Nephron (organoid): ENCODE data around the gene TPRN.
A peak's percentile ranks its signal among the peaks of the same experiment; 100 is the strongest.

ENCODE experiments used
- H3K27ac Mint-ChIP-seq, 3 experiments: 2 replicates each; pipeline ENCODE4 v1.8.0; 2020; ENCODE audit warnings: mixed read lengths in 3 of 3, mild to moderate bottlenecking in 2 of 3, moderate library complexity in 1 of 3
- H3K27me3 Mint-ChIP-seq: 2 replicates; pipeline ENCODE4 v1.8.0; 2021; ENCODE audit warnings: low read depth, mild to moderate bottlenecking, moderate library complexity, mixed read lengths
- H3K36me3 Mint-ChIP-seq: 2 replicates; pipeline ENCODE4 v1.8.0; 2020; ENCODE audit warnings: low read depth, mixed read lengths
- H3K4me1 Mint-ChIP-seq: 2 replicates; pipeline ENCODE4 v1.8.0; 2020; ENCODE audit warnings: mixed read lengths
- H3K4me3 Mint-ChIP-seq, 3 experiments: 2 replicates each; pipeline ENCODE4 v1.8.0; 2020; ENCODE audit warnings: mild to moderate bottlenecking in 3 of 3, mixed read lengths in 3 of 3, moderate library complexity in 2 of 3
- H3K9me3 Mint-ChIP-seq: 2 replicates; pipeline ENCODE4 v1.8.0; 2020; ENCODE audit warnings: mixed read lengths
- CTCF ChIP-seq, 3 experiments: fragments of 200-600 bp; sonication (generic); IDR thresholded peaks; one replicate each; pipeline ENCODE4 v1.5.0; 2021; ENCODE audit warnings: antibody characterized with exemption in 3 of 3; ENCODE audit not compliant: unreplicated experiment in 3 of 3

The TPRN gene

DNA sequence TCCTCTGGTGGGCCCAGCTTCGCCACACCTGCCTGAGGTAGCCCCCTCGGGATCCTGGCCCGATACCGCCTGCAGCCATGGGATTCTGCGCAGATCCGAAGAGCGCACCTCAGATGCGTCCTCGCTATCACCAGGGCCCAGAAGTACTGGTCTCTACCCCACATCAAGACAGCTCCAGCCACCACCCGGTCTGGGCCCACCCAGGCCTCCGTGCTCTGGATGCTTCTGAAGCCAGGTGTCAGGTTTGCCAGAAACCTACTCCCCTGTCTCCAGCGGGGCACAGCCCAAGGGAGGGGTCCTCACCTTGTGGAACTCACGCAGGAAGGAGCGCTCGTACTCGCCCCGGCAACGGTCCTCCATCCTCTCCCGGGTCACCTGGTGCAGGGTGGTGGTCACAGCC is 14.6 kb downstream of the TPRN start:
- TF ChIP-seq CTCF (IDR thresholded peaks at IDR 0.05; ENCODE audit: unreplicated experiment in 3 of 3): no peak
- H3K4me3 Mint-ChIP-seq: peak overlapping the region; percentile 91 to 95 (median 94)
- H3K27me3 Mint-ChIP-seq: no peaks in the 10 kb centered on the region

DNA sequence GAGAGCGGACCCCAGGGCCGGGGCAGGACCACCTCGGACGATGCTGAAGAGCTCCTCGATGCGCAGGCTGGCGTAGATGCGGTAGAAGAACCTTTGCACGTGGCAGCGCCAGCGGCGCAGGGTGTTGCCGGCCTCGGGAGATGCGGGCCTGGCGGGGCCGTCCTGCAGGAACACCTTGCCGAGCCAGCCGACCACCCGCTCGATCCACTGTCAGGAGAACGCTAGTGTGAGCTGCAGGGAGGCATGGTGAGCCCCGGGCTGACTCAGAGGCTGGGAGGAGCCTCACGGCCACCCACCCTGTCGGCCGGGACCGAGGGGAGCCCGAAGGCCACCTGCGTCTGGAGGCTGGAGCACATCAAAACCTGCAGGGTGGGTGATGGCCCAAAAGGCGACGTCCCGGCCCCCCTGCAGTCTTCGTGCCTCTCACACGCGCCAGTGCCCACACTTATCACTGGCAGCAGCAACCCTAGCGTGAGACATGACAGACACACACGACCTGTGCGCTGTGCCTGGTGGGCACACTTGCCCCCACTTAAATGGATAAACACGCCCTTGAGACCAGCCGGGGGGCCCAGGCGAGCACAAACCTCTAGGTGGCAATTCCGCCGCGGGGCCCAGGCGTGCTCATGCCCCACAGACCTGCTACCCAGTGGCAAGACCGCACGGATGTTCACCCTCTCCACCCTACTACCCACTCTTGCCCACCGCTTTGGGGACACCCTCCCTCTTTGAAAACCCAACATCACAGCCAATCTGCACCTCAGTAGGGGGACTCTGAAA is 15.5 kb downstream of the TPRN start:
- Mint-ChIP-seq H3K27ac (no peak overlapping the region), H3K4me1 (peaks cover 24% of the 10 kb centered on the region), H3K4me3 (no peak overlapping the region), H3K27me3 (no peaks in the 10 kb centered on the region), H3K9me3 (no peaks in the 10 kb centered on the region), H3K36me3 (peaks cover 11% of the 10 kb centered on the region)
- no peak for TF ChIP-seq CTCF (IDR thresholded peaks at IDR 0.05; ENCODE audit: unreplicated experiment in 3 of 3)

More for the DNA sequence above, 14.6 kb downstream of the TPRN start:
- Mint-ChIP-seq H3K9me3 (no peaks in the 10 kb centered on the region), H3K36me3 (peaks cover 11% of the 10 kb centered on the region), H3K4me1 (peaks cover 30% of the 10 kb centered on the region), H3K27ac (no peak overlapping the region)

- H3K36me3 Mint-ChIP-seq: peaks cover 14% of the 10 kb centered on the region
- H3K9me3 Mint-ChIP-seq: no peaks in the 10 kb centered on the region
- peak overlapping the region; percentile 46 to 78 (median 71) for H3K4me3 Mint-ChIP-seq
- H3K4me1 Mint-ChIP-seq: peaks cover 17% of the 10 kb centered on the region
- TF ChIP-seq CTCF (IDR thresholded peaks at IDR 0.05; ENCODE audit: unreplicated experiment in 3 of 3): no peak
- no peak overlapping the region for H3K27ac Mint-ChIP-seq
- no peaks in the 10 kb centered on the region for H3K27me3 Mint-ChIP-seq
These were observed 16.5 kb downstream of the TPRN start for GRCh38 chr9:137183980-137184595.

- H3K36me3 Mint-ChIP-seq: peaks cover 14% of the 10 kb centered on the region
- TF ChIP-seq CTCF (IDR thresholded peaks at IDR 0.05; ENCODE audit: unreplicated experiment in 3 of 3): no peak
- no peak overlapping the region for H3K4me3 Mint-ChIP-seq
These were observed 17.7 kb downstream of the TPRN start for GRCh38 chr9:137182836-137183235.

DNA sequence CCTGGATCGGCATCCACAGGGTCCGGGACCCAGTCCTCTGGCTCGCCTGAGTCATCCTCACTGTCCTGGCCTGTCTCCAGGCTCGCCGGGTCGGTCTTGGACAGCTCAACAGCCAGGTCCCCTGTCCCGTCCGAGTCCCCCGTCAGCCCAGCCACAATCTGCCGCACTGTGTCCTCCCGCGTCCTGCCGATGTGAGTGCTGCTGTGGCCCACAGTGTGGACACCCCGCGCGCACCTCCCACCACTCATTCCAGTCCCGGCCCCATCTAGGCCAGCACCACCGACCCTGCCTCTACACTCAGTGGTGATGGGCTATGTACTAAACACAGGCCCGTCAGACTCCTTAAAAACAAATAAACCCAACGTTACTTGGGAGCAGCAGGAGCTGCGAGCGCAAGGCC is 18.9 kb downstream of the TPRN start:
- H3K36me3 Mint-ChIP-seq: peaks cover 22% of the 10 kb centered on the region
- H3K4me3 Mint-ChIP-seq: no peak overlapping the region

More at GRCh38 chr9:137182836-137183235, 17.7 kb downstream of the TPRN start:
- H3K27ac Mint-ChIP-seq: no peak overlapping the region
- H3K27me3 Mint-ChIP-seq: no peaks in the 10 kb centered on the region
- peaks cover 13% of the 10 kb centered on the region for H3K4me1 Mint-ChIP-seq
- H3K9me3 Mint-ChIP-seq: no peaks in the 10 kb centered on the region

More for the DNA sequence above, 18.9 kb downstream of the TPRN start:
- Mint-ChIP-seq H3K27me3 (peaks cover under 1% of the 10 kb centered on the region), H3K4me1 (peaks cover 2% of the 10 kb centered on the region), H3K9me3 (no peaks in the 10 kb centered on the region), H3K27ac (no peak overlapping the region)
- TF ChIP-seq CTCF (IDR thresholded peaks at IDR 0.05; ENCODE audit: unreplicated experiment in 3 of 3): no peak
